IPS DF 6.9 (cell line): ENCODE results near the gene USO1.
"Not testable (repeated sequence)": the region's sequence is repeated elsewhere in the genome, so short reads cannot be mapped to it uniquely, and the experiment has no call there.

ENCODE experiments used
- DNase-seq: peaks from one replicate; pipeline ENCODE4 v3.0.0-alpha.2; 2013; ENCODE audit warnings: low read depth, low spot score
- H3K27ac ChIP-seq: one replicate; pipeline ENCODE4 v1.5.1; 2013; ENCODE audit warnings: low read length, control low read depth
- H3K27me3 ChIP-seq: 2 replicates; pipeline ENCODE4 v1.6.1; 2013; ENCODE audit warnings: mild to moderate bottlenecking, low read length; ENCODE audit not compliant: control insufficient read depth, insufficient read depth
- H3K36me3 ChIP-seq: 2 replicates; pipeline ENCODE4 v1.6.1; 2013; ENCODE audit warnings: low read length; ENCODE audit not compliant: control insufficient read depth, insufficient read depth
- H3K4me1 ChIP-seq: 2 replicates; pipeline ENCODE4 v1.6.1; 2013; ENCODE audit warnings: low read length; ENCODE audit not compliant: control insufficient read depth, insufficient read depth
- H3K4me3 ChIP-seq: 2 replicates; pipeline ENCODE4 v1.5.1; 2013; ENCODE audit warnings: mild to moderate bottlenecking, low read length
- H3K9me3 ChIP-seq: 2 replicates; pipeline ENCODE4 v1.6.1; 2013; ENCODE audit warnings: low read length, inconsistent platforms; ENCODE audit not compliant: control insufficient read depth, insufficient read depth
- WGBS: extraction: QIAGEN DNeasy Blood & Tissue Kit; methylation state at CpG from one replicate; pipeline ENCODE4 v1.1.7; 2013; ENCODE audit warnings: mixed read lengths, missing lambda C conversion rate; ENCODE audit not compliant: insufficient read length, insufficient coverage; 5-methylcytosine and 5-hydroxymethylcytosine counted together

Gene USO1

GRCh38 chr4:75752637-75753036, 28.3 kb downstream of the USO1 start:
- no CpG with 5 or more reads among the region's 7 CpGs for WGBS
- Histone ChIP-seq H3K27ac (no peak overlapping the region), H3K36me3 (peaks cover 5% of the 10 kb centered on the region; the same call in 1 of the 2 replicates), H3K27me3 (no peaks in the 10 kb centered on the region), H3K4me1 (no peaks in the 10 kb centered on the region), H3K9me3 (no peaks in the 10 kb centered on the region), H3K4me3 (no peak overlapping the region)
- DNase-seq, result no peak

DNA sequence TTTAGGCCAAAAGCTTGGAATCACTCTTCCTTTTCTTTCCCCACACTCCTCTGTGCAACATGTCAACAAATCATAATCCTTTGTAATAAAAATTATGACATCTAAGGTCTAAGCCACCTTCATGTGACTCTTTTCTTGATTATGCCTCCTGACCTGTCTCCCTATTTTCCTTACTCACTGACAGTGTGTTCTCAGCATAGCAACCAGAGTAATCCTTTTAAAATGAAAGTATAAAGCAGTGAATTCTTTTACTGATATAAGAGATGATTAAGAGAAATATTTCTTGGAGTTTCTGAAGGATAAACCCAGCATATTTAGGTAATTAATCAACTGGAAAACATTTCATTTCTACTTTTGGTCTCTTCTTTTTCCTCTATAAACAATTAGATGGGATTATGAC, 44.7 kb downstream of the USO1 start:
- no peaks in the 10 kb centered on the region for H3K4me1 ChIP-seq
- H3K4me3 ChIP-seq, result no peak overlapping the region
- H3K9me3 ChIP-seq, result no peaks in the 10 kb centered on the region
- no peaks in the 10 kb centered on the region for H3K27me3 ChIP-seq
- DNase-seq, result no peak
- no peaks in the 10 kb centered on the region for H3K36me3 ChIP-seq
- no peak overlapping the region for H3K27ac ChIP-seq

- Histone ChIP-seq H3K36me3 (peaks cover 5% of the 10 kb centered on the region; the same call in 1 of the 2 replicates), H3K9me3 (no peaks in the 10 kb centered on the region), H3K4me1 (no peaks in the 10 kb centered on the region), H3K27me3 (no peaks in the 10 kb centered on the region), H3K4me3 (no peak overlapping the region), H3K27ac (no peak overlapping the region)
- DNase-seq, result no peak
- WGBS, result no CpG with 5 or more reads among the region's 1 CpG
These were observed 47.2 kb downstream of the USO1 start for GRCh38 chr4:75771607-75772006.

GRCh38 chr4:75777589-75777988, 53.2 kb downstream of the USO1 start:
- no peak for DNase-seq
- Histone ChIP-seq H3K27me3 (no peaks in the 10 kb centered on the region), H3K4me1 (no peaks in the 10 kb centered on the region), H3K9me3 (no peaks in the 10 kb centered on the region), H3K36me3 (peaks cover 8% of the 10 kb centered on the region; the same call in 1 of the 2 replicates), H3K27ac (no peak overlapping the region), H3K4me3 (no peak overlapping the region)
- no CpG with 5 or more reads among the region's 2 CpGs for WGBS

- no CpG with 5 or more reads among the region's 5 CpGs for WGBS
- no peaks in the 10 kb centered on the region for H3K4me1 ChIP-seq
- no peak overlapping the region for H3K4me3 ChIP-seq
- no peak for DNase-seq
- no peaks in the 10 kb centered on the region for H3K9me3 ChIP-seq
- peaks cover 10% of the 10 kb centered on the region; the same call in 1 of the 2 replicates for H3K36me3 ChIP-seq
- H3K27ac ChIP-seq, result no peak overlapping the region
- no peaks in the 10 kb centered on the region for H3K27me3 ChIP-seq
These were observed 54.9 kb downstream of the USO1 start for GRCh38 chr4:75779105-75779757.

DNA sequence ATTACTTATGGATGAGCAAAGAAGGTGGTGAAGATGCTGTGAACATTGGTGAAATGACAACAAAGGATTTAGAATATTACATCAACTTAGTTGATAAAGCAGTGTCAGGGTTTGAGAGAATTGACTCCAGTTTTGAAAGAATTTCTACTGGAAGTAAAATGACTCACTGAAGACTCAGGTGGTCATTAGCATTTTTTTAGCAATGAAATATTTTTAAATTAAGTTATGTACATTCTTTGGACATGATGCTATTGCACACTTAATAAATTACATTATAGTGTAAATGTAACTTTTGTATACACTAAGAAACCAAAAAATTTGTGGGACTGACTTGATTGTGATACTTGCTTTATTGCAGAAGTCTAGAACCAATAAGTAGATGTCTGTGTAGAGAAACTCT, 56.9 kb downstream of the USO1 start:
- Histone ChIP-seq H3K4me1 (no peaks in the 10 kb centered on the region), H3K27me3 (no peaks in the 10 kb centered on the region), H3K9me3 (no peaks in the 10 kb centered on the region), H3K4me3 (no peak overlapping the region), H3K27ac (no peak overlapping the region), H3K36me3 (peaks cover 6% of the 10 kb centered on the region; the same call in 1 of the 2 replicates)
- DNase-seq, result no peak

DNA sequence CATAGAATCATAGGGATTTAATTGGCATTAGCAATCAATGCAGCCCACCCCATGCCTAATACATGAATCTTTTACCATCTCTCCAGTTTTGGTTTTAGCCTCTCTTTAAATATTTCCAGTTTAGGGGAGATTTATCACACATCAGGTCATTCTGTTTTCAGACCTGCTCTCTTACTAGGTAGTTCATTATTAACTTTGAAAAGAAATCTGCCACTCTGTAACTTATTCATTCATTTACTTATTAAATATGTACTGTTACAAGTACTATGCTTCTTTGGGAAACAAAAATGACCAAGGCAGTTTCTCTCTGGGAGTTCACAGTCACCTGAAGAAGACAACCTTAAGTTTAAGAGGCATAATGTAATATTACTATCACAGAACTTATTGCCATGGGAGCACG, 62.1 kb downstream of the USO1 start:
- no peak overlapping the region for H3K27ac ChIP-seq
- DNase-seq, result no peak
- no peaks in the 10 kb centered on the region for H3K4me1 ChIP-seq
- no peaks in the 10 kb centered on the region for H3K27me3 ChIP-seq
- H3K4me3 ChIP-seq, result no peak overlapping the region
- no peaks in the 10 kb centered on the region for H3K9me3 ChIP-seq
- H3K36me3 ChIP-seq, result peaks cover 8% of the 10 kb centered on the region; the same call in 1 of the 2 replicates
- no CpG with 5 or more reads among the region's 1 CpG for WGBS

DNA sequence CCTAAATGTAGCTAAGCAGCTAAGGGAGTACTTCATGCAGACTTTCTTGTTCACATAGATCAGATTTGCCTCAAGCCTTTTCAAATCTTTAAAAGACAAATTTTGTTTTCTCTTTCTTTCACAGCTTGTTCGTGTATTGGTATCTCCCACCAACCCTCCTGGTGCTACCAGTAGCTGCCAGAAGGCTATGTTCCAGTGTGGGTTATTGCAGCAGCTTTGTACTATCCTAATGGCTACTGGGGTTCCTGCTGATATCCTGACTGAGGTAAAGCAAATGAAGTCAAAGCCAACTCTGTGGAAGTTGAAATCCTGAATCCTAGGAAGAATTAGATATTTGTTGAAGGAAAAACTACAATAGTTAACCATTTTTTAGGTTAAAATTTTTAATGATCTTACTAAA, 62.6 kb downstream of the USO1 start:
- H3K36me3 ChIP-seq, result peaks cover 8% of the 10 kb centered on the region; the same call in 1 of the 2 replicates
- H3K27me3 ChIP-seq, result no peaks in the 10 kb centered on the region
- H3K4me1 ChIP-seq, result no peaks in the 10 kb centered on the region
- DNase-seq, result no peak
- no peaks in the 10 kb centered on the region for H3K9me3 ChIP-seq
- no CpG with 5 or more reads among the region's 1 CpG for WGBS
- no peak overlapping the region for H3K27ac ChIP-seq
- H3K4me3 ChIP-seq, result no peak overlapping the region

DNA sequence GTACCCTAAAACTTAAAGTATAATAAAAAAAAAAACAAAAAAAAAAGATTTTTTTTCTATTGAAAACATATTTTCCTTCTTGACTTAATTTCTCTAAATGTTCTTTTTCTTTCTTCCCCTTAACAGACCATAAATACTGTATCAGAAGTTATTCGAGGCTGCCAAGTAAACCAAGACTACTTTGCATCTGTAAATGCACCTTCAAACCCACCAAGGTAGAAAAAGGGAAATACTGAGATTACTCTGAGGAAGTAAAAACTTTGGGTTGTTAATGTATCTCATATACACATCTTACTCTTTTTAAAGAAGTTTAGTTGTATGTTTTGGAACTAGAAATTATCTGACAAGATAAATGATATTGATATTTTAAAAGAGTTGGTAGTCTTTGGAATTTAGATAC, 65.6 kb downstream of the USO1 start:
- Histone ChIP-seq H3K27ac (no peak overlapping the region), H3K4me3 (no peak overlapping the region), H3K4me1 (no peaks in the 10 kb centered on the region), H3K9me3 (no peaks in the 10 kb centered on the region), H3K36me3 (peaks cover 4% of the 10 kb centered on the region; the same call in 1 of the 2 replicates), H3K27me3 (no peaks in the 10 kb centered on the region)
- DNase-seq, result no peak
- no CpG with 5 or more reads among the region's 1 CpG for WGBS

DNA sequence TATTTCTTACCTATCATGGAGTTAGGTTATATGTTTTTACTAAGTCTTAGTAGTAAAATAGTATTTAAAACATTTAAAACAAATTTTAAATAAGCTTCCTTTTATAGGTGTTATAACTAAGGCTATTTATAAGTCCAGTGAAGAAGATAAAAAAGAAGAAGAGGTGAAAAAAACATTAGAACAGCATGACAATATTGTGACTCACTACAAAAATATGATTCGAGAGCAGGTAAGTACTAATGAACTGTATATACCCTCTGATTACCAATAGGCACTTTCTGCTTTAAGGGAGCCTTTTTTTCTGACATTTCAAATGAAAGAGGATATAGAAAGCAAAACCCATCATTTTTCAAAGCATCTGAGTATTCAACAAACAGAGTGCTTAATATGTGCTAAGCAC, 76.6 kb downstream of the USO1 start:
- no peaks in the 10 kb centered on the region for H3K4me1 ChIP-seq
- H3K27me3 ChIP-seq, result no peaks in the 10 kb centered on the region
- WGBS, result no CpG with 5 or more reads among the region's 1 CpG
- no peak overlapping the region for H3K4me3 ChIP-seq
- DNase-seq, result no peak
- H3K27ac ChIP-seq, result no peak overlapping the region
- H3K9me3 ChIP-seq, result no peaks in the 10 kb centered on the region
- peaks cover 7% of the 10 kb centered on the region; the same call in 1 of the 2 replicates for H3K36me3 ChIP-seq

GRCh38 chr4:75806035-75806434, 81.7 kb downstream of the USO1 start:
- not testable (repeated sequence) for H3K4me1 ChIP-seq, H3K4me3 ChIP-seq, H3K27me3 ChIP-seq, H3K27ac ChIP-seq, DNase-seq, H3K9me3 ChIP-seq
- WGBS, result no CpG with 5 or more reads among the region's 8 CpGs
- peaks cover 13% of the 10 kb centered on the region; the same call in 1 of the 2 replicates for H3K36me3 ChIP-seq
